ENCODE measurements around the gene PALM3.

The PALM3 gene

DNA sequence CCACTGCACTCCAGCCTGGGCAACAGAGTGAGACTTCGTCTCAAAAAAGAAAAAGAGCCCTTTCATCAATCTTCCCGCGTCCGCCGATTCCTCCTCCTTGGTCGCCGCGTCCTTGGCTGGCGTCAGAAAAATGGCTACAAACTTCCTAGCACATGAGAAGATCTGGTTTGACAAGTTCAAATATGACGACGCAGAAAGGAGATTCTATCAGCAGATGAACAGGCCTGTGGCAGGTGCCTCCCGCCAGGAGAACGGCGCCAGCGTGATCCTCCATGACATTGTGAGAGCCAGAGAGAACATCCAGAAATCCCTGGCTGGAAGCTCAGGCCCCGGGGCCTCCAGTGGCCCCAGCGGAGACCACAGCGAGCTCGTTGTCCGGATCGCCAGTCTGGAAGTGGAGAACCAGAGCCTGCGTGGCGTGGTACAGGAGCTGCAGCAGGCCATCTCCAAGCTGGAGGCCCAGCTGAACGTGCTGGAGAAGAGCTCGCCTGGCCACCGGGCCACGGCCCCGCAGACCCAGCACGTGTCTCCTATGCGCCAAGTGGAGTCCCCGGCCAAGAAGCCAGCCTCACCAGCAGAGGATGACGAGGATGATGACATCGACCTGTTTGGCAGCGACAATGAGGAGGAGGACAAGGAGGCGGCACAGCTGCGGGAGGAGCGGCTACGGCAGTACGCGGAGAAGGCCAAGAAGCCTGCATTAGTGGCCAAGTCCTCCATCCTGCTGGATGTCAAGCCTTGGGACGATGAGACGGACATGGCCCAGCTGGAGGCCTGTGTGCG lies 8.6 kb upstream of the PALM3 start:
- TF ChIP-seq, protein P1, sequence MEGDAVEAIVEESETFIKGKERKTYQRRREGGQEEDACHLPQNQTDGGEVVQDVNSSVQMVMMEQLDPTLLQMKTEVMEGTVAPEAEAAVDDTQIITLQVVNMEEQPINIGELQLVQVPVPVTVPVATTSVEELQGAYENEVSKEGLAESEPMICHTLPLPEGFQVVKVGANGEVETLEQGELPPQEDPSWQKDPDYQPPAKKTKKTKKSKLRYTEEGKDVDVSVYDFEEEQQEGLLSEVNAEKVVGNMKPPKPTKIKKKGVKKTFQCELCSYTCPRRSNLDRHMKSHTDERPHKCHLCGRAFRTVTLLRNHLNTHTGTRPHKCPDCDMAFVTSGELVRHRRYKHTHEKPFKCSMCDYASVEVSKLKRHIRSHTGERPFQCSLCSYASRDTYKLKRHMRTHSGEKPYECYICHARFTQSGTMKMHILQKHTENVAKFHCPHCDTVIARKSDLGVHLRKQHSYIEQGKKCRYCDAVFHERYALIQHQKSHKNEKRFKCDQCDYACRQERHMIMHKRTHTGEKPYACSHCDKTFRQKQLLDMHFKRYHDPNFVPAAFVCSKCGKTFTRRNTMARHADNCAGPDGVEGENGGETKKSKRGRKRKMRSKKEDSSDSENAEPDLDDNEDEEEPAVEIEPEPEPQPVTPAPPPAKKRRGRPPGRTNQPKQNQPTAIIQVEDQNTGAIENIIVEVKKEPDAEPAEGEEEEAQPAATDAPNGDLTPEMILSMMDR (IDR thresholded peaks at IDR 0.05; ENCODE audit: insufficient read depth, low read depth, low read length, missing control alignments), result no peak
- DNase-seq (ENCODE audit: low read depth), result no peak
- H3K4me3 ChIP-seq (ENCODE audit: low read length), result no peak overlapping the region

DNA sequence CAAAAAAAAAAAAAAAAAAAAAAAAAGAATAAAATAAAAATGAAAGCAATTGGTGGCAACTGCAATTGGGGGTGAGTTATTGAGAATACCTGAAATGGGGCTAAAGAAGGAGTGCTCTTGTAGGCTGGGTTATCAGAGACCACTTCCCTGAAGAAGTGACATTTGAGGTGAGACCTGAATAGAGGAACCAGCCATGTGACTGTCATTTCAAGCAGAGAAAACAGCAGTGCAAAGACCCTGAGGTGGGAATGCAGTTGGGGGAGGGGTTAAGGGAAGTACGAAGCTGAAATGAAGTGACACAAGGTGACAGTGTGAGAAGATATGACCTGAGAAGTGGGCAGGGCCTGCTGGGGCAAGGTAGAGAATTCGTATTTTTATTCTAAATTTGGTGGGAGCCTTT lies 4.3 kb upstream of the PALM3 start:
- no peak overlapping the region for H3K4me3 ChIP-seq (ENCODE audit: low read length)
- no peak for DNase-seq (ENCODE audit: low read depth)
- TF ChIP-seq, protein P1 (IDR thresholded peaks at IDR 0.05; ENCODE audit: insufficient read depth, low read depth, low read length, missing control alignments), result no peak

DNA sequence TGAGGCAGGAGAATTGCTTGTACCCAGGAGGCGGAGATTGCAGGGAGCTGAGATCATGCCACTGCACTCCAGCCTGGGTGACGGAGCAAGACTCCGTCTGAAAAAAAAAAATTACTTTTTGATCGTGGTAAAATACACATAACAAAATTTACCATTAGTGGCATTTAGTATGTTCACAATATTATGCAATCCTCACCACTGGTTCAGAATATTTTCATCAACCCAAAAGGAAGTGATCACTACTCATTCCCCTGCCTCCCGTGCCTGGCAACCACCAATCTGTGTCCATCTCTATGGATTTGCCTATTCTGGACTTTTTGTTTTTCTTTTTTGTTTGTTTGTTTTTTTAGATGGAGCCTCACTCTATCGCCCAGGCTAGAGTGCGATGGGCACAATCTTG lies 1.2 kb upstream of the PALM3 start:
- TF ChIP-seq, protein P1 (IDR thresholded peaks at IDR 0.05; ENCODE audit: insufficient read depth, low read depth, low read length, missing control alignments), result no peak
- no peak overlapping the region for H3K4me3 ChIP-seq (ENCODE audit: low read length)
- DNase-seq (ENCODE audit: low read depth), result no peak

DNA sequence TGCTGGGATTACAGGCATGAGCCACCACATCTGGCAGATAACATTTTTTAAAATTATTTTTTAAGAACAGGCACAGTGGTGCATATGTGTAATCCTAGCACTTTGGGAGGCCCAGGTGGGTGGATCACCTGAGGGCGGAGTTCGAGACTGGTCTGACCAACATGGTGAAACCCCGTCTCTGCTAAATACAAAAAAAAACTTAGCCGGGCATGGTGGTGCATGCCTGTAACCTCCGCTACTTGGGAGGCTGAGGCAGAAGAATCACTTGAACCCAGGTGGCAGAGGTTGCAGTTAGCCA lies 631 bp upstream of the PALM3 start:
- TF ChIP-seq, protein P1 (IDR thresholded peaks at IDR 0.05; ENCODE audit: insufficient read depth, low read depth, low read length, missing control alignments), result no peak
- no peak overlapping the region for H3K4me3 ChIP-seq (ENCODE audit: low read length)
- no peak for DNase-seq (ENCODE audit: low read depth)

DNA sequence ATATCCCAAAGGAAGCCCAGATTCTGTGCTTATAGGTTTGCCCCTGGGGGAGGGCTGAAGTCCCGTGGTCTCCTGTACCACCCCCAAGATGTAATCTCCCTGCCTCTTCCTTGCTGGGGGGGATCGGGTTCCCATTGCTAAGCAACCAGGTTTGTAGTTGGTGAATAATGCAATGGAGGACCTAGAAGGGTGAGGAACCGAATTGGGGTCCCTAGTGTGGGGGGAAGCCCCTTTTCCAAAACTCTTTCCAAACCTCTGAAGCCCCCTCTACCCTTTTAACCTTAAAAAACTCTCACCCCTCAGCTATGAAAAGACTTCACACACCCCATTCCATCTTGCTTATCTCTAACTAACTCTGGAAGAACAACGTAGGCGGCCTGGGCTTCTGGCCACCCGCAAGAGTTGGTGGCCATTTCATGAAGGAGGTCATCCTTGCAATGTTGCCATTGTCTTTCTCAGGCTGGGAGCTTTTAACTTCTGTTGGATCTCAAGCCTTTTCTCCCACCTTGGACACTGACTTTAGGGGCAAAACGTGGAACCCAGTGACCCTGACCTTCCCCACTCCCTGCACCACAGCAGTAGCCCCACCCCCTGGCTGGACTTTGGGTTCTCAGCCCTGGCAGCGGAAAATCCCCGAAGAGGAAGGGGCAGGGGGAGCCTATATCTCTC lies 661 bp downstream of the PALM3 start:
- TF ChIP-seq, protein P1 (IDR thresholded peaks at IDR 0.05; ENCODE audit: insufficient read depth, low read depth, low read length, missing control alignments), result no peak
- no peak for DNase-seq (ENCODE audit: low read depth)
- H3K4me3 ChIP-seq (ENCODE audit: low read length), result no peak overlapping the region

DNA sequence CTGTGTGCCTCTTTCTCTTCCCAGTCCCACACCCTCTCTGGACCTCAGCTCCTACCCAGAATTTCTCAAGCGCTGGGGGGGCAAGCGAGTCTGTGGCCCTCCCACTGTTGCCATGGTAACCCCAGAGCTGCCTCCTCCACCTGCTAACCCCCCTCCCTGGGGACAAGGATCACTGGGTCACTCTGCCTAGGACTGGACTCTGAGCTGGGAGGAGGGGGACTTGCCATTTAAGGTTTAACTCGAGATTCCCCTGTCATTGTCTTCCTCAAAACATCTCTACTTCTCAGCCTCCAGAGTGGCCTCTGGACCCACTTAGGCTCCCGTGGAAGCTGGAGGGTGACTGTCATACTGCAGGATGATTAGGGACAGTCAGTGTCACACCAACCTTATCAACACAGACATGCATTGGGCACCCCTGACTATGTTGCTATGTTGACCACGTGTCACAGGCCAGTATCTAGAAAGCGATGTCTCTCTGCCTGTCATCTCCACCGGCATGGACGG lies 2.2 kb downstream of the PALM3 start:
- no peak overlapping the region for H3K4me3 ChIP-seq (ENCODE audit: low read length)
- no peak for DNase-seq (ENCODE audit: low read depth)
- TF ChIP-seq, protein P1 (IDR thresholded peaks at IDR 0.05; ENCODE audit: insufficient read depth, low read depth, low read length, missing control alignments), result no peak
